Measurements from ENCODE around the gene INPP5J.
"Not testable (repeated sequence)": the region's sequence is repeated elsewhere in the genome, so short reads cannot be mapped to it uniquely, and the experiment has no call there.

INPP5J gene

GRCh38 chr22:31122532-31123291 lies at the start of gene INPP5J:
Gene INPP5J (plus strand): TSS chr22:31122966. CDS start chr22:31123015, 49 bp downstream.
- Histone ChIP-seq H3K4me3 (ENCODE audit: low read depth in 1 of 2, low read length in 2 of 2) (peak within 1 kb of the TSS; percentile 78 to 80), H3K27me3 (ENCODE audit: control insufficient read depth in 1 of 2, insufficient read depth in 2 of 2, low read length in 2 of 2) (no peaks in the 10 kb centered on the region), H3K9me3 (ENCODE audit: control insufficient read depth in 1 of 2, low read length in 2 of 2) (no peaks in the 10 kb centered on the region), H3K36me3 (ENCODE audit: control insufficient read depth in 1 of 2, insufficient read depth in 2 of 2, low read length in 2 of 2) (no peaks in the 10 kb centered on the region), H3K9ac (ENCODE audit: low read depth in 1 of 2, low read length in 2 of 2) (peak within 1 kb of the TSS; percentile 80 to 93), H3K4me1 (ENCODE audit: control insufficient read depth in 1 of 2, insufficient read depth in 2 of 2, low read length in 2 of 2) (peaks cover 23 to 37% of the 10 kb centered on the region in 2 donors), H3K27ac (ENCODE audit: low read depth, low read length) (peak within 1 kb of the TSS; percentile 85)

GRCh38 chr22:31073125-31073524 lies 49.6 kb upstream of the INPP5J start:
- not testable (repeated sequence) for H3K27ac ChIP-seq (ENCODE audit: low read depth, low read length); H3K27me3 ChIP-seq (ENCODE audit: control insufficient read depth in 1 of 2, insufficient read depth in 2 of 2, low read length in 2 of 2); H3K36me3 ChIP-seq (ENCODE audit: control insufficient read depth in 1 of 2, insufficient read depth in 2 of 2, low read length in 2 of 2); H3K9me3 ChIP-seq (ENCODE audit: control insufficient read depth in 1 of 2, low read length in 2 of 2); H3K4me3 ChIP-seq (ENCODE audit: low read depth in 1 of 2, low read length in 2 of 2); H3K9ac ChIP-seq (ENCODE audit: low read depth in 1 of 2, low read length in 2 of 2); H3K4me1 ChIP-seq (ENCODE audit: control insufficient read depth in 1 of 2, insufficient read depth in 2 of 2, low read length in 2 of 2)

GRCh38 chr22:31073545-31074145 lies 49.1 kb upstream of the INPP5J start:
- not testable (repeated sequence) for H3K27ac ChIP-seq (ENCODE audit: low read depth, low read length); H3K4me1 ChIP-seq (ENCODE audit: control insufficient read depth in 1 of 2, insufficient read depth in 2 of 2, low read length in 2 of 2)

DNA sequence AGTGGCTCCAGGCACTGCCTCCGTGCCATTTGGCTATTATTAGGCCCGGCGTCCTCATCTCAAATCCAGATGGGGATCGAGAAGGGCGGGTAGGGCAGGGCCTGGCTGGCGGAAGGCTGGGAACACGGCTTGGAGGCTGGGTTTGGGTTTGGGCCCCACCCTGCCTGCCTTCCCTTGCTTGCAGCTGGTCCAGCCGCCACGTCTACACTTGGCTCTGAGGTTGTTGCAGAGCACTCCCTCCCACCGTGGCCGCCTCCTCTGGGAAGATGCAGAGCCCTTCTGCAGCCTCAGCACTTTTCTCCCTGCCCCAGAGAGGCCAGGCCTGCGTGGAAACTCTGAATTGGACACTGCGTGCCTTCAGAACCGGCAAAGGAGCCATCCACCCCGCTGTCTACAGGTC lies 46.8 kb upstream of the INPP5J start:
- H3K4me3 ChIP-seq (ENCODE audit: low read depth in 1 of 2, low read length in 2 of 2): no peak overlapping the region
- H3K27me3 ChIP-seq (ENCODE audit: control insufficient read depth in 1 of 2, insufficient read depth in 2 of 2, low read length in 2 of 2): no peaks in the 10 kb centered on the region
- H3K4me1 ChIP-seq (ENCODE audit: control insufficient read depth in 1 of 2, insufficient read depth in 2 of 2, low read length in 2 of 2): peaks cover 17 to 20% of the 10 kb centered on the region in 2 donors
- H3K9me3 ChIP-seq (ENCODE audit: control insufficient read depth in 1 of 2, low read length in 2 of 2): no peaks in the 10 kb centered on the region
- H3K36me3 ChIP-seq (ENCODE audit: control insufficient read depth in 1 of 2, insufficient read depth in 2 of 2, low read length in 2 of 2): no peaks in the 10 kb centered on the region
- H3K27ac ChIP-seq (ENCODE audit: low read depth, low read length): peak overlapping the region; percentile 50
- H3K9ac ChIP-seq (ENCODE audit: low read depth in 1 of 2, low read length in 2 of 2): no peak overlapping the region

More at GRCh38 chr22:31073545-31074145, 49.1 kb upstream of the INPP5J start:
- not testable (repeated sequence) for H3K27me3 ChIP-seq (ENCODE audit: control insufficient read depth in 1 of 2, insufficient read depth in 2 of 2, low read length in 2 of 2); H3K9me3 ChIP-seq (ENCODE audit: control insufficient read depth in 1 of 2, low read length in 2 of 2); H3K36me3 ChIP-seq (ENCODE audit: control insufficient read depth in 1 of 2, insufficient read depth in 2 of 2, low read length in 2 of 2); H3K4me3 ChIP-seq (ENCODE audit: low read depth in 1 of 2, low read length in 2 of 2); H3K9ac ChIP-seq (ENCODE audit: low read depth in 1 of 2, low read length in 2 of 2)

- Histone ChIP-seq H3K27me3 (ENCODE audit: control insufficient read depth in 1 of 2, insufficient read depth in 2 of 2, low read length in 2 of 2) (no peaks in the 10 kb centered on the region), H3K9ac (ENCODE audit: low read depth in 1 of 2, low read length in 2 of 2) (no peak overlapping the region), H3K27ac (ENCODE audit: low read depth, low read length) (no peak overlapping the region), H3K4me3 (ENCODE audit: low read depth in 1 of 2, low read length in 2 of 2) (no peak overlapping the region), H3K4me1 (ENCODE audit: control insufficient read depth in 1 of 2, insufficient read depth in 2 of 2, low read length in 2 of 2) (peaks cover 30% of the 10 kb centered on the region in 2 donors), H3K9me3 (ENCODE audit: control insufficient read depth in 1 of 2, low read length in 2 of 2) (no peaks in the 10 kb centered on the region), H3K36me3 (ENCODE audit: control insufficient read depth in 1 of 2, insufficient read depth in 2 of 2, low read length in 2 of 2) (no peaks in the 10 kb centered on the region)
These were observed 45.1 kb upstream of the INPP5J start for GRCh38 chr22:31077681-31078080.

DNA sequence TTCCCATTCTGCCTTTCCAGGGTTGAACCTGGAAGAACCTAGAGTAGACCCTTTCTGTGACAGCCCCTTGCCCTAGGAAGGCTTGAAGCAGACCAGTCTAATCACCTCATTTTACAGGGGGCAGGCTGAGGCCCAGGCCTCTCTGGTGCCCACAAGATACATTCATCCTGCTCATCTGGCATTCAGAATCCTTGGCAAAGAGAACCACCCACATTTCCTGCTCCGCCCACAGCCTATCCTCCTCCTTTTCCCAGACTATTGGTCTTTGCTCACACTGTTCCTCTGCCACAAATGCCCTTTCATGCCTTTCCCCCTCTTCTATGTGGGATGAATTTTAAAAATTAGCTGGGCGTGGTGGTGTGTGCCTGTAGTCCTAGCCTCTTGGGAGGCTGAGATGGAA lies 44.4 kb upstream of the INPP5J start:
- not testable (repeated sequence) for H3K9me3 ChIP-seq (ENCODE audit: control insufficient read depth in 1 of 2, low read length in 2 of 2); H3K36me3 ChIP-seq (ENCODE audit: control insufficient read depth in 1 of 2, insufficient read depth in 2 of 2, low read length in 2 of 2); H3K4me3 ChIP-seq (ENCODE audit: low read depth in 1 of 2, low read length in 2 of 2); H3K27me3 ChIP-seq (ENCODE audit: control insufficient read depth in 1 of 2, insufficient read depth in 2 of 2, low read length in 2 of 2)
- Histone ChIP-seq H3K4me1 (ENCODE audit: control insufficient read depth in 1 of 2, insufficient read depth in 2 of 2, low read length in 2 of 2) (peaks cover 37% of the 10 kb centered on the region in 2 donors), H3K9ac (ENCODE audit: low read depth in 1 of 2, low read length in 2 of 2) (peak overlapping the region in 1 of 2 donors; percentile 29), H3K27ac (ENCODE audit: low read depth, low read length) (peak overlapping the region; percentile 6)

GRCh38 chr22:31079095-31079642 lies 43.6 kb upstream of the INPP5J start:
- Histone ChIP-seq H3K27ac (ENCODE audit: low read depth, low read length) (peak overlapping the region; percentile 6), H3K36me3 (ENCODE audit: control insufficient read depth in 1 of 2, insufficient read depth in 2 of 2, low read length in 2 of 2) (no peaks in the 10 kb centered on the region), H3K4me1 (ENCODE audit: control insufficient read depth in 1 of 2, insufficient read depth in 2 of 2, low read length in 2 of 2) (peaks cover 45% of the 10 kb centered on the region in 2 donors), H3K27me3 (ENCODE audit: control insufficient read depth in 1 of 2, insufficient read depth in 2 of 2, low read length in 2 of 2) (no peaks in the 10 kb centered on the region), H3K9ac (ENCODE audit: low read depth in 1 of 2, low read length in 2 of 2) (peak overlapping the region in 1 of 2 donors; percentile 3), H3K4me3 (ENCODE audit: low read depth in 1 of 2, low read length in 2 of 2) (peak overlapping the region; percentile 16 to 23), H3K9me3 (ENCODE audit: control insufficient read depth in 1 of 2, low read length in 2 of 2) (no peaks in the 10 kb centered on the region)

GRCh38 chr22:31080164-31080847 lies 42.5 kb upstream of the INPP5J start:
- no peaks in the 10 kb centered on the region for H3K9me3 ChIP-seq (ENCODE audit: control insufficient read depth in 1 of 2, low read length in 2 of 2)
- no peaks in the 10 kb centered on the region for H3K27me3 ChIP-seq (ENCODE audit: control insufficient read depth in 1 of 2, insufficient read depth in 2 of 2, low read length in 2 of 2)
- H3K36me3 ChIP-seq (ENCODE audit: control insufficient read depth in 1 of 2, insufficient read depth in 2 of 2, low read length in 2 of 2): no peaks in the 10 kb centered on the region
- H3K4me3 ChIP-seq (ENCODE audit: low read depth in 1 of 2, low read length in 2 of 2): peak overlapping the region; percentile 82 to 93
- peaks cover 49% of the 10 kb centered on the region in 2 donors for H3K4me1 ChIP-seq (ENCODE audit: control insufficient read depth in 1 of 2, insufficient read depth in 2 of 2, low read length in 2 of 2)
- peak overlapping the region; percentile 87 to 93 for H3K9ac ChIP-seq (ENCODE audit: low read depth in 1 of 2, low read length in 2 of 2)
- H3K27ac ChIP-seq (ENCODE audit: low read depth, low read length): peak overlapping the region; percentile 89

GRCh38 chr22:31080848-31081649 lies 41.7 kb upstream of the INPP5J start, which contains the start of gene SMTN:
Gene SMTN (plus strand): TSS chr22:31081318. CDS start chr22:31083259, 1,941 bp downstream.
- H3K4me1 ChIP-seq (ENCODE audit: control insufficient read depth in 1 of 2, insufficient read depth in 2 of 2, low read length in 2 of 2): peaks cover 56% of the 10 kb centered on the region in 2 donors
- peak within 1 kb of the TSS; percentile 82 to 93 for H3K4me3 ChIP-seq (ENCODE audit: low read depth in 1 of 2, low read length in 2 of 2)
- H3K27me3 ChIP-seq (ENCODE audit: control insufficient read depth in 1 of 2, insufficient read depth in 2 of 2, low read length in 2 of 2): no peaks in the 10 kb centered on the region
- H3K9ac ChIP-seq (ENCODE audit: low read depth in 1 of 2, low read length in 2 of 2): peak within 1 kb of the TSS; percentile 87 to 93
- no peaks in the 10 kb centered on the region for H3K36me3 ChIP-seq (ENCODE audit: control insufficient read depth in 1 of 2, insufficient read depth in 2 of 2, low read length in 2 of 2)
- H3K9me3 ChIP-seq (ENCODE audit: control insufficient read depth in 1 of 2, low read length in 2 of 2): no peaks in the 10 kb centered on the region
- H3K27ac ChIP-seq (ENCODE audit: low read depth, low read length): peak within 1 kb of the TSS; percentile 91

Measured in duodenal mucosa (tissue), 2 donors.